SU-DHL-6 (cell line): ENCODE data around the gene PTGER3.

Experiments used
- H2AFZ ChIP-seq: fragments of 200-600 bp; sonication (generic); 2 replicates; pipeline ENCODE4 v1.6.1; 2014; ENCODE audit warnings: low read depth, mild to moderate bottlenecking, moderate library complexity, mixed read lengths, antibody characterized with exemption, low read length; ENCODE audit not compliant: severe bottlenecking
- H3F3A ChIP-seq: fragments of 200-600 bp; shearing (Covaris generic); 2 replicates; pipeline ENCODE4 v1.6.0; 2016; ENCODE audit warnings: antibody characterized with exemption, mild to moderate bottlenecking; ENCODE audit not compliant: insufficient read depth
- H3K27ac ChIP-seq: fragments of 200-600 bp; sonication (generic); 2 replicates; pipeline ENCODE4 v1.5.1; 2016; ENCODE audit warnings: low read depth, mild to moderate bottlenecking, low read length, moderate library complexity, mixed read lengths
- H3K27me3 ChIP-seq: fragments of 200-600 bp; sonication (generic), shearing (Covaris generic); 2 replicates; pipeline ENCODE4 v1.6.0; 2014; ENCODE audit warnings: mild to moderate bottlenecking, low read length
- H3K36me3 ChIP-seq: fragments of 200-600 bp; sonication (generic); 2 replicates; pipeline ENCODE4 v1.6.1; 2014; ENCODE audit warnings: mild to moderate bottlenecking, low read length, mixed read lengths
- H3K4me2 ChIP-seq: fragments of 300-600, 200-600 bp; shearing (Covaris generic), sonication (generic); 2 replicates; pipeline ENCODE4 v1.6.0; 2014; ENCODE audit warnings: low read length, low read depth, mild to moderate bottlenecking; ENCODE audit not compliant: poor library complexity, severe bottlenecking
- H3K4me3 ChIP-seq: fragments of 200-600 bp; sonication (generic); 2 replicates; pipeline ENCODE4 v1.5.1; 2014; ENCODE audit warnings: antibody characterized with exemption, low read length, mild to moderate bottlenecking, mixed read lengths; ENCODE audit not compliant: insufficient read depth, poor library complexity, severe bottlenecking
- H3K79me2 ChIP-seq: fragments of 200-600 bp; sonication (generic); 2 replicates; pipeline ENCODE4 v1.6.1; 2014; ENCODE audit warnings: mild to moderate bottlenecking, low read length, moderate library complexity; ENCODE audit not compliant: insufficient read depth
- H3K9ac ChIP-seq: fragments of 200-600 bp; sonication (generic); 2 replicates; pipeline ENCODE4 v1.7.0; 2014; ENCODE audit warnings: mild to moderate bottlenecking, low read length
- H3K9me2 ChIP-seq: fragments of 200-600 bp; sonication (generic); replicated peaks from 2 replicates; pipeline ENCODE4 v1.6.1; 2014; ENCODE audit warnings: low read length; ENCODE audit not compliant: insufficient read depth
- H3K9me3 ChIP-seq: fragments of 200-600 bp; sonication (generic); 2 replicates; pipeline ENCODE4 v1.6.1; 2014; ENCODE audit warnings: low read length, mixed read lengths; ENCODE audit not compliant: insufficient read depth
- H4K20me1 ChIP-seq: fragments of 200-600 bp; sonication (generic); 2 replicates; pipeline ENCODE4 v1.6.1; 2014; ENCODE audit warnings: low read depth, mild to moderate bottlenecking, antibody characterized with exemption, low read length, moderate library complexity, mixed read lengths
- EZH2phosphoT487 ChIP-seq: fragments of 200-600 bp; sonication (generic), shearing (Covaris generic); conservative IDR thresholded peaks from 2 replicates; pipeline ENCODE4 v1.6.1; 2018; ENCODE audit warnings: mild to moderate bottlenecking, antibody characterized with exemption, low read length, moderate library complexity, mixed read lengths
- TF ChIP-seq, protein P1 (sequence below): fragments of 200-600 bp; sonication (generic); IDR thresholded peaks from one replicate; pipeline ENCODE4 v1.5.1; 2017; ENCODE audit warnings: antibody characterized with exemption, mild to moderate bottlenecking, low read length, moderate library complexity; ENCODE audit not compliant: insufficient read depth, poor library complexity, severe bottlenecking

Gene PTGER3

GRCh38 chr1:71030026-71030425 lies 17.6 kb downstream of the PTGER3 start:
- H3F3A ChIP-seq, result no peaks in the 10 kb centered on the region
- no peaks in the 10 kb centered on the region for H3K9me2 ChIP-seq
- no peak overlapping the region for H3K4me3 ChIP-seq
- H3K4me2 ChIP-seq, result no peak overlapping the region
- no peaks in the 10 kb centered on the region for H3K9me3 ChIP-seq
- H3K27me3 ChIP-seq, result no peaks in the 10 kb centered on the region
- H3K36me3 ChIP-seq, result no peaks in the 10 kb centered on the region
- H2AFZ ChIP-seq, result no peak overlapping the region
- no peaks in the 10 kb centered on the region for H4K20me1 ChIP-seq
- H3K27ac ChIP-seq, result no peak overlapping the region
- no peaks in the 10 kb centered on the region for H3K79me2 ChIP-seq
- H3K9ac ChIP-seq, result no peak overlapping the region
- no peak for TF ChIP-seq EZH2phosphoT487
- TF ChIP-seq, protein P1, sequence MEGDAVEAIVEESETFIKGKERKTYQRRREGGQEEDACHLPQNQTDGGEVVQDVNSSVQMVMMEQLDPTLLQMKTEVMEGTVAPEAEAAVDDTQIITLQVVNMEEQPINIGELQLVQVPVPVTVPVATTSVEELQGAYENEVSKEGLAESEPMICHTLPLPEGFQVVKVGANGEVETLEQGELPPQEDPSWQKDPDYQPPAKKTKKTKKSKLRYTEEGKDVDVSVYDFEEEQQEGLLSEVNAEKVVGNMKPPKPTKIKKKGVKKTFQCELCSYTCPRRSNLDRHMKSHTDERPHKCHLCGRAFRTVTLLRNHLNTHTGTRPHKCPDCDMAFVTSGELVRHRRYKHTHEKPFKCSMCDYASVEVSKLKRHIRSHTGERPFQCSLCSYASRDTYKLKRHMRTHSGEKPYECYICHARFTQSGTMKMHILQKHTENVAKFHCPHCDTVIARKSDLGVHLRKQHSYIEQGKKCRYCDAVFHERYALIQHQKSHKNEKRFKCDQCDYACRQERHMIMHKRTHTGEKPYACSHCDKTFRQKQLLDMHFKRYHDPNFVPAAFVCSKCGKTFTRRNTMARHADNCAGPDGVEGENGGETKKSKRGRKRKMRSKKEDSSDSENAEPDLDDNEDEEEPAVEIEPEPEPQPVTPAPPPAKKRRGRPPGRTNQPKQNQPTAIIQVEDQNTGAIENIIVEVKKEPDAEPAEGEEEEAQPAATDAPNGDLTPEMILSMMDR, result no peak

GRCh38 chr1:71028981-71029380 lies 18.6 kb downstream of the PTGER3 start:
- H3K9ac ChIP-seq, result no peak overlapping the region
- TF ChIP-seq, protein P1, result no peak
- TF ChIP-seq EZH2phosphoT487, result no peak
- H3K9me2 ChIP-seq, result no peaks in the 10 kb centered on the region
- H3K36me3 ChIP-seq, result no peaks in the 10 kb centered on the region
- H2AFZ ChIP-seq, result no peak overlapping the region
- no peak overlapping the region for H3K4me2 ChIP-seq
- no peak overlapping the region for H3K4me3 ChIP-seq
- no peaks in the 10 kb centered on the region for H3K9me3 ChIP-seq
- H3K27ac ChIP-seq, result no peak overlapping the region
- H3K79me2 ChIP-seq, result no peaks in the 10 kb centered on the region
- no peaks in the 10 kb centered on the region for H4K20me1 ChIP-seq
- no peaks in the 10 kb centered on the region for H3F3A ChIP-seq
- no peaks in the 10 kb centered on the region for H3K27me3 ChIP-seq

- no peak overlapping the region for H2AFZ ChIP-seq
Observed at GRCh38 chr1:71027991-71028390, 19.6 kb downstream of the PTGER3 start.

More at GRCh38 chr1:71027991-71028390, 19.6 kb downstream of the PTGER3 start:
- Histone ChIP-seq H3F3A (no peaks in the 10 kb centered on the region), H4K20me1 (no peaks in the 10 kb centered on the region), H3K9me2 (no peaks in the 10 kb centered on the region), H3K4me3 (no peak overlapping the region), H3K27me3 (no peaks in the 10 kb centered on the region), H3K79me2 (no peaks in the 10 kb centered on the region), H3K9me3 (no peaks in the 10 kb centered on the region), H3K27ac (no peak overlapping the region), H3K36me3 (no peaks in the 10 kb centered on the region), H3K4me2 (no peak overlapping the region), H3K9ac (no peak overlapping the region)
- no peak for TF ChIP-seq EZH2phosphoT487
- TF ChIP-seq, protein P1, result no peak
